Left ventricle myocardium inferior (tissue), 1 donor: ENCODE measurements around the gene KCTD3. TPM values are rescaled to one million over a fixed set of nuclear protein-coding genes. Genes with fewer than 3 reads are reported as not detected.

ENCODE experiments used
- DNase-seq: peaks from one replicate; pipeline ENCODE4 v3.0.0-alpha.2; 2020
- H3K27ac ChIP-seq: fragments of 200-600 bp; replicated peaks from 2 replicates; pipeline ENCODE4 v1.8.0; 2021
- H3K27me3 ChIP-seq: fragments of 200-600 bp; 2 replicates; pipeline ENCODE4 v1.8.0; 2021; ENCODE audit warnings: low read depth
- H3K36me3 ChIP-seq: fragments of 200-600 bp; 2 replicates; pipeline ENCODE4 v1.8.0; 2021
- H3K4me1 ChIP-seq: fragments of 200-600 bp; 2 replicates; pipeline ENCODE4 v1.8.0; 2021
- H3K4me3 ChIP-seq: fragments of 200-600 bp; 2 replicates; pipeline ENCODE4 v1.8.0; 2021; ENCODE audit warnings: mild to moderate bottlenecking, moderate library complexity
- H3K9me3 ChIP-seq: fragments of 200-600 bp; replicated peaks from 2 replicates; pipeline ENCODE4 v1.8.0; 2021
- intact Hi-C: fragments of 100-400 bp; cut with micrococcal nuclease; formaldehyde crosslinking; loops from one replicate; pipeline ENCODE4 v1.11.0; 2022
- total RNA-seq: library from RNA; stranded (reverse); fragmentation: NEBNext Ultra II Directional; extraction: Animal tissue kit (Norgen Biotek cat#: 25700); gene quantifications from one replicate; pipeline ENCODE4 v1.2.1, GENCODE V29; 2021
- TF ChIP-seq, protein P1 (sequence below): fragments of 200-600 bp; IDR thresholded peaks from 2 replicates; pipeline ENCODE4 v1.8.0; 2021; ENCODE audit warnings: antibody characterized with exemption, mild to moderate bottlenecking, borderline replicate concordance
- donor health status: DM: no; HTN: yes; CAD: no; lungs with severe emphysema.

Gene KCTD3
- total RNA-seq, 1 donor from 2014 or later = 11.2 TPM

- intact Hi-C loops = no loop called here
- no peak for DNase-seq
- no peaks in the 10 kb centered on the region for H3K4me1 ChIP-seq
- no peaks in the 10 kb centered on the region for H3K27me3 ChIP-seq
- H3K27ac ChIP-seq = no peak overlapping the region
- no peaks in the 10 kb centered on the region for H3K9me3 ChIP-seq
- H3K4me3 ChIP-seq = no peak overlapping the region
- TF ChIP-seq, protein P1, sequence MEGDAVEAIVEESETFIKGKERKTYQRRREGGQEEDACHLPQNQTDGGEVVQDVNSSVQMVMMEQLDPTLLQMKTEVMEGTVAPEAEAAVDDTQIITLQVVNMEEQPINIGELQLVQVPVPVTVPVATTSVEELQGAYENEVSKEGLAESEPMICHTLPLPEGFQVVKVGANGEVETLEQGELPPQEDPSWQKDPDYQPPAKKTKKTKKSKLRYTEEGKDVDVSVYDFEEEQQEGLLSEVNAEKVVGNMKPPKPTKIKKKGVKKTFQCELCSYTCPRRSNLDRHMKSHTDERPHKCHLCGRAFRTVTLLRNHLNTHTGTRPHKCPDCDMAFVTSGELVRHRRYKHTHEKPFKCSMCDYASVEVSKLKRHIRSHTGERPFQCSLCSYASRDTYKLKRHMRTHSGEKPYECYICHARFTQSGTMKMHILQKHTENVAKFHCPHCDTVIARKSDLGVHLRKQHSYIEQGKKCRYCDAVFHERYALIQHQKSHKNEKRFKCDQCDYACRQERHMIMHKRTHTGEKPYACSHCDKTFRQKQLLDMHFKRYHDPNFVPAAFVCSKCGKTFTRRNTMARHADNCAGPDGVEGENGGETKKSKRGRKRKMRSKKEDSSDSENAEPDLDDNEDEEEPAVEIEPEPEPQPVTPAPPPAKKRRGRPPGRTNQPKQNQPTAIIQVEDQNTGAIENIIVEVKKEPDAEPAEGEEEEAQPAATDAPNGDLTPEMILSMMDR = no peak
- no peaks in the 10 kb centered on the region for H3K36me3 ChIP-seq
These were observed 102.8 kb downstream of the KCTD3 start for GRCh38 chr1:215669806-215670491.
